BJ (cell line): ENCODE results near the gene N4BP2. TPM values are rescaled to one million over a fixed set of nuclear protein-coding genes. Genes with fewer than 3 reads are reported as not detected.

ENCODE experiments used
- CTCF ChIA-PET: fragments of 350-600 bp; formaldehyde crosslinking; extraction: SDS; loops from one replicate; lab custom pipeline; 2021; ENCODE audit warnings: antibody characterized with exemption, inconsistent platforms; lab: Yijun Ruan, JAX
- POLR2A ChIA-PET: fragments of 300-600 bp; sonication (Branson Sonifier 250); formaldehyde crosslinking; extraction: SDS; loops from one replicate; lab custom pipeline; 2021; ENCODE audit warnings: antibody characterized with exemption; lab: Charles Lee
- DNase-seq: peaks from one replicate; pipeline ENCODE4 v3.0.0-alpha.2; 2011; ENCODE audit warnings: low read depth
- H3K27me3 ChIP-seq: 2 replicates; pipeline ENCODE4 v1.6.0; 2011; ENCODE audit warnings: low read length; ENCODE audit not compliant: control insufficient read depth, insufficient read depth
- H3K36me3 ChIP-seq: 2 replicates; pipeline ENCODE4 v1.5.1; 2011; ENCODE audit warnings: low read length; ENCODE audit not compliant: control insufficient read depth, insufficient read depth
- H3K4me3 ChIP-seq: 2 replicates; pipeline ENCODE4 v1.5.1; 2011; ENCODE audit warnings: low read depth, mild to moderate bottlenecking, control low read depth, low read length
- CTCF ChIP-seq: IDR thresholded peaks from 2 replicates; pipeline ENCODE4 v1.5.1; 2011; ENCODE audit warnings: low read depth, mild to moderate bottlenecking, control low read depth, inconsistent platforms, low read length, moderate library complexity; ENCODE audit not compliant: insufficient read depth
- polyA plus RNA-seq: library from polyadenylated mRNA; depleted of rRNA; stranded (reverse); fragments of >200 nt; gene quantifications from 2 replicates; pipeline ENCODE4 v1.2.3, GENCODE V29; 2011

Gene N4BP2
- polyA plus RNA-seq, 1 experiment = 1.5 TPM

GRCh38 chr4:40058854-40059253 lies 2.2 kb downstream of the N4BP2 start:
- Histone ChIP-seq H3K36me3 (no peaks in the 10 kb centered on the region), H3K4me3 (no peak overlapping the region), H3K27me3 (no peaks in the 10 kb centered on the region)
- TF ChIP-seq CTCF = no peak
- DNase-seq = no peak
- ChIA-PET POLR2A (no interaction called here), CTCF (interaction anchor here (0.6 to 0.8 kb wide), 3 partner anchors 78 to 442 kb away, joined by 3 to 4 read pairs (median 3); no protein-coding TSS in a partner anchor)

DNA sequence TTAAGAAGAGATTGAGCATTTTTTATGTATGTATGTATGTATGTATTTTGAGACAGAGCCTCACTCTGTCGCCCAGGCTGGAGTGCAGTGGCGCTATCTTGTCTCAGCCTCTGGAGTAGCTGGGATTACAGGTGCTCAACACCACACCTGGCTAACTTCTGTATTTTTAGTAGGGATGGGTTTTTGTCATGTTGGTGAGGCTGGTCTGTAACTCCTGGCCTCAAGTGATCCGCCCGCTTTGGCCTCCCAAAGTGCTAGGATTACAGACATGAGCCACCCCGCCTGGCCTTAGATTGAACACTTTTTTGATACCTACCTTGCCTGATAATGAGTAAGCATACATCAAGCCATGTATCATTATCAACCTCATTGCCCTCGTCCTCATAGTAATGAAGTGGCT lies 2.7 kb downstream of the N4BP2 start:
- Histone ChIP-seq H3K36me3 (no peaks in the 10 kb centered on the region), H3K4me3 (no peak overlapping the region), H3K27me3 (no peaks in the 10 kb centered on the region)
- TF ChIP-seq CTCF = no peak
- ChIA-PET POLR2A (no interaction called here), CTCF (interaction anchor here (0.6 to 0.8 kb wide), 2 partner anchors 258 to 441 kb away, joined by 3 read pairs; no protein-coding TSS in a partner anchor)
- no peak for DNase-seq

GRCh38 chr4:40065010-40065409 lies 8.4 kb downstream of the N4BP2 start:
- CTCF ChIA-PET = interaction anchor here (1.4 kb wide), 1 partner anchor 54 kb away, joined by 3 read pairs; no protein-coding TSS in a partner anchor
- Histone ChIP-seq H3K27me3 (no peaks in the 10 kb centered on the region), H3K36me3 (no peaks in the 10 kb centered on the region), H3K4me3 (no peak overlapping the region)
- no peak for TF ChIP-seq CTCF
- POLR2A ChIA-PET = no interaction called here
- DNase-seq = no peak

DNA sequence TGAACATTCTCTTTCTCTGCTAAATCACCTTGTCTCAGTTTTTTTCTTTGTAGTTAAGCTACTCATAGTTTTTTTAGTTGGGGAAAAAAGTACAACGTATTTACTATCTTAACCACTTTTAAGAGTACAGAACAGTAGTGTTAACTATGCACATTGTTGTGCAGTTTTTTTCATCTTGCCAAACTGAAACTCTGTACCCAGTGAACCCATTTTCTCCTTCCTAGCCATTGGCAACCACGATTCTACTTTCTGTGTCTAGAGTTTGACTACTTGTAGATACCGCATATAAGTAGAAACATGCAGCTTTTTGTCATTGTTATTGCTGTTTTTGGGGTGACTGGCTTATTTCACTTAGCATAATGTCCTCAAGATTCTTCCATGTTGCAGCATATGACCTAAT lies 10.0 kb downstream of the N4BP2 start:
- Histone ChIP-seq H3K27me3 (no peaks in the 10 kb centered on the region), H3K4me3 (no peak overlapping the region), H3K36me3 (no peaks in the 10 kb centered on the region)
- POLR2A ChIA-PET = no interaction called here
- CTCF ChIA-PET = interaction anchor here (0.9 kb wide), 1 partner anchor 19 kb away, joined by 3 read pairs; no protein-coding TSS in a partner anchor
- no peak for DNase-seq
- TF ChIP-seq CTCF = no peak

DNA sequence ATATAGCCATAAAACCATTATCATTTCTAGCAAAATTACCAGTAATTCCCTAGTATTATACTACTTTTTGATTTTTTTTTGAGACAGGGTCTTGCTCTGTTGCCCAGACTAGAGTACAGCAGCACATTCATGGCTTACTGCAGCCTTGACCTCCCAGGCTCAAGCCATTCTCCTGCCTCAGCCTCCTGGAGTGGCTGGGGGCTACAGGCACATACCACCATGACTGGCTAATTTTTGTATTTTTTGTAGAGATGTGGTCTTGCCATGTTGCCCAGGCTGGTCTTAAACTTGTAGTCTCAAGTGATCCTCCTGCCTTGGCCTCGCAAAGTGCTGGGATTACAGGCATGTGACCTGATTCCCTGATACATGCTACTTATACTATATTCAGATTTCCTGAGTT lies 13.7 kb downstream of the N4BP2 start:
- no peak overlapping the region for H3K4me3 ChIP-seq
- H3K36me3 ChIP-seq = no peaks in the 10 kb centered on the region
- no peaks in the 10 kb centered on the region for H3K27me3 ChIP-seq
- no peak for TF ChIP-seq CTCF
- ChIA-PET POLR2A (no interaction called here), CTCF (no interaction called here)
- DNase-seq = no peak
